ENCODE measurements around the gene MS4A12.

- TF ChIP-seq CTCF (IDR thresholded peaks at IDR 0.05) = no peak
- no peak for TF ChIP-seq POLR2A (IDR thresholded peaks at IDR 0.05; ENCODE audit: low read depth)
- no peak for TF ChIP-seq EP300 (IDR thresholded peaks at IDR 0.05)
- no peak for TF ChIP-seq POLR2AphosphoS5 (IDR thresholded peaks at IDR 0.05)
Measured at GRCh38 chr11:60502221-60502775, 9.7 kb downstream of the MS4A12 start.
